Gastrocnemius medialis (tissue), 4 donors: Measurements from ENCODE around the gene ATG10. TPM values are rescaled to one million over a fixed set of nuclear protein-coding genes. Genes with fewer than 3 reads are reported as not detected.

Experiments used
- ATAC-seq, 2 donors: fragments of 150-250 bp; one replicate each; pipeline ENCODE4 v1.9.1; 2016
- DNase-seq, 2 donors: peaks; one replicate each; pipeline ENCODE4 v3.0.0-alpha.2; 2019
- H3K27ac ChIP-seq, 4 donors: fragments of 200-600 bp; sonication (generic); 1 replicate in 1 of 4; 2 replicates in 3 of 4; pipeline ENCODE4 v1.5.1; 2016 to 2018; ENCODE audit warnings: mild to moderate bottlenecking in 2 of 4, moderate library complexity in 1 of 4
- H3K27me3 ChIP-seq, 3 donors: fragments of 200-600 bp; sonication (generic) in 2 of 3; 1 replicate in 1 of 3; 2 replicates in 2 of 3; pipeline versions ENCODE4 v1.5.1 to v1.6.0; 2016 to 2019; ENCODE audit warnings: mild to moderate bottlenecking in 1 of 3, moderate library complexity in 1 of 3
- H3K36me3 ChIP-seq, 2 donors: fragments of 200-600 bp; sonication (generic) in 1 of 2; one replicate each; pipeline ENCODE4 v1.5.1; 2017 to 2018
- H3K4me1 ChIP-seq, 2 donors: fragments of 200-600 bp; sonication (generic) in 1 of 2; one replicate each; pipeline ENCODE4 v1.5.1; 2016 to 2017; ENCODE audit warnings: mild to moderate bottlenecking in 2 of 2
- H3K4me3 ChIP-seq, 4 donors: fragments of 200-600 bp; sonication (generic) in 3 of 4; 1 replicate in 1 of 4; 2 replicates in 3 of 4; pipeline ENCODE4 v1.5.1; 2016 to 2019; ENCODE audit warnings: mild to moderate bottlenecking in 2 of 4
- H3K9me3 ChIP-seq, 3 donors: fragments of 200-600 bp; sonication (generic) in 2 of 3; 1 replicate in 1 of 3; 2 replicates in 2 of 3; pipeline ENCODE4 v1.5.1; 2016 to 2019
- CTCF ChIP-seq, 5 experiments: fragments of 450-650 bp in 3 of 5; fragments of 200-600 bp in 2 of 5; sonication (generic) in 2 of 5; IDR thresholded peaks in 4 of 5; conservative IDR thresholded peaks in 1 of 5; 1 replicate in 4 of 5; 2 replicates in 1 of 5; pipeline ENCODE4 v1.5.1; 2016 to 2019; ENCODE audit warnings: antibody characterized with exemption in 5 of 5, mild to moderate bottlenecking in 3 of 5, moderate library complexity in 3 of 5
- POLR2A ChIP-seq, 2 donors: fragments of 450-650 bp; IDR thresholded peaks; one replicate each; pipeline ENCODE4 v1.6.1; 2017; ENCODE audit warnings: antibody characterized with exemption in 2 of 2, mild to moderate bottlenecking in 2 of 2, moderate library complexity in 2 of 2
- in situ Hi-C, 4 donors: fragments of 200-750 bp; cut with MboI; loops; one replicate each; pipeline versions ENCODE4 v1.15.0 to v1.8.0; 2017; ENCODE audit warnings: low sequenced_read_pairs in 4 of 4
- intact Hi-C: fragments of 100-400 bp; cut with DNase I; formaldehyde crosslinking; loops from one replicate; pipeline ENCODE4 v1.15.1; 2023; ENCODE audit warnings: low total_unique reads
- total RNA-seq, 4 donors: library from RNA; depleted of rRNA; stranded (reverse); fragments of >200 nt; gene quantifications; one replicate each; pipeline versions ENCODE4 v1.1.0 to v1.2.3, GENCODE V29; 2016

Gene ATG10
- total RNA-seq, 4 donors from 2014 or later = 2.9 to 8.5 (median 6.0) TPM

- no peak for TF ChIP-seq CTCF (IDR thresholded peaks at IDR 0.05 in 4 of 5, conservative IDR thresholded peaks at IDR 0.05 in 1 of 5)
- TF ChIP-seq POLR2A (IDR thresholded peaks at IDR 0.05) = no peak
- Histone ChIP-seq H3K9me3 (no peaks in the 10 kb centered on the region), H3K4me1 (peaks cover 7 to 22% of the 10 kb centered on the region in 2 donors), H3K4me3 (no peak overlapping the region), H3K27me3 (no peaks in the 10 kb centered on the region), H3K36me3 (no peaks in the 10 kb centered on the region), H3K27ac (no peak overlapping the region)
- intact Hi-C loops (loop anchor here (5.0 to 10.0 kb wide), 2 partner anchors 133 to 601 kb away; partner anchors contain the start of gene ATG10), in situ Hi-C loops (loop anchor here in 2 of 4 donors (5.0 to 10.0 kb wide), 2 partner anchors 57 to 69 kb away; no protein-coding TSS in a partner anchor)
- DNase-seq (no peak), ATAC-seq (no peak)
Observed at GRCh38 chr5:82105457-82105856, 133.6 kb downstream of the ATG10 start.

GRCh38 chr5:82106207-82106606, 134.4 kb downstream of the ATG10 start:
- DNase-seq (no peak), ATAC-seq (peak; percentile 69 to 88)
- peaks cover 7 to 22% of the 10 kb centered on the region in 2 donors for H3K4me1 ChIP-seq
- H3K9me3 ChIP-seq = no peaks in the 10 kb centered on the region
- no peaks in the 10 kb centered on the region for H3K27me3 ChIP-seq
- in situ Hi-C loops = loop anchor here in 2 of 4 donors (5.0 to 10.0 kb wide), 2 partner anchors 56 to 69 kb away; no protein-coding TSS in a partner anchor
- intact Hi-C loops = loop anchor here (1.0 to 10.0 kb wide), 3 partner anchors 59 to 601 kb away; partner anchors contain the start of gene ATG10
- TF ChIP-seq POLR2A (IDR thresholded peaks at IDR 0.05) (no peak), CTCF (IDR thresholded peaks at IDR 0.05 in 4 of 5, conservative IDR thresholded peaks at IDR 0.05 in 1 of 5) (no peak)
- H3K27ac ChIP-seq = peak overlapping the region in 1 of 4 donors; percentile 9
- H3K4me3 ChIP-seq = no peak overlapping the region
- no peaks in the 10 kb centered on the region for H3K36me3 ChIP-seq

GRCh38 chr5:82106756-82107155, 134.9 kb downstream of the ATG10 start:
- Histone ChIP-seq H3K4me1 (peaks cover 7 to 18% of the 10 kb centered on the region in 2 donors), H3K4me3 (no peak overlapping the region), H3K27ac (peak overlapping the region in 1 of 4 donors; percentile 9), H3K9me3 (no peaks in the 10 kb centered on the region), H3K36me3 (no peaks in the 10 kb centered on the region), H3K27me3 (no peaks in the 10 kb centered on the region)
- in situ Hi-C loops = loop anchor here in 2 of 4 donors (5.0 to 10.0 kb wide), 2 partner anchors 56 to 68 kb away; no protein-coding TSS in a partner anchor
- intact Hi-C loops = loop anchor here (1.0 to 10.0 kb wide), 3 partner anchors 59 to 602 kb away; partner anchors contain the start of gene ATG10
- TF ChIP-seq CTCF (IDR thresholded peaks at IDR 0.05 in 4 of 5, conservative IDR thresholded peaks at IDR 0.05 in 1 of 5) = no peak
- TF ChIP-seq POLR2A (IDR thresholded peaks at IDR 0.05) = no peak
- ATAC-seq = peak; percentile 9 to 14
- DNase-seq = no peak

- H3K9me3 ChIP-seq = no peaks in the 10 kb centered on the region
- peaks cover 7 to 18% of the 10 kb centered on the region in 2 donors for H3K4me1 ChIP-seq
- intact Hi-C loops (loop anchor here (5.0 to 10.0 kb wide), 2 partner anchors 135 to 602 kb away; partner anchors contain the start of gene ATG10), in situ Hi-C loops (loop anchor here in 2 of 4 donors (5.0 to 10.0 kb wide), 2 partner anchors 55 to 68 kb away; no protein-coding TSS in a partner anchor)
- H3K36me3 ChIP-seq = no peaks in the 10 kb centered on the region
- DNase-seq (no peak), ATAC-seq (peak; percentile 74 to 79)
- TF ChIP-seq POLR2A (IDR thresholded peaks at IDR 0.05) (no peak), CTCF (IDR thresholded peaks at IDR 0.05 in 4 of 5, conservative IDR thresholded peaks at IDR 0.05 in 1 of 5) (peak; percentile 38 to 56 (median 54))
- H3K4me3 ChIP-seq = no peak overlapping the region
- H3K27ac ChIP-seq = no peak overlapping the region
- no peaks in the 10 kb centered on the region for H3K27me3 ChIP-seq
Observed at GRCh38 chr5:82107267-82107666, 135.4 kb downstream of the ATG10 start.
